HG02981 (cell line): Measurements from ENCODE around the gene KCNG1.

Source experiments
- ATAC-seq: cut with Tn5 transposase; IDR thresholded peaks from one replicate; pipeline ENCODE4 v1.9.1; 2021; ENCODE audit warnings: mild to moderate bottlenecking, moderate library complexity; ENCODE audit not compliant: unreplicated experiment

Gene KCNG1

GRCh38 chr20:50957276-50957675 lies 65.6 kb downstream of the KCNG1 start:
- no peak for ATAC-seq

DNA sequence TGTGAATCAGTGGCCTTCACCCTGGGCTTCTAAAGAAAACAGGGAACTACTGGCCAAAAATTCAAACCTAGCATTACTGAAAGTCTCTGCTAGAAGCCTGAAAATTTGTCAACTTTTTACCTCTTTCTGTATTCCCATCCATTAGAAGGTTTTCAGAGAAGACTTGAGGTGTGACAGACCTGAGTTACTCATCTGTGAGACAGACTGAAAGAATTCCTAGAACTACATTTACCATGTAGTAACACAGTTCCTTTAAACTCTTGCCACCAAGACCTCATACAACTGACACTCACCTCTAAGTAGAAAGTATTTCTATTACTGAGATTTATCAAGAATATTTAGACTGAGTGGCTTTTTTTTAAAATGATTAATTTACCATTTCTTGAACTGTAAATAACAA lies 69.1 kb downstream of the KCNG1 start:
- no peak for ATAC-seq
